NCI-H2227 (cell line): ENCODE measurements around the gene VWA1.
A peak's percentile ranks its signal among the peaks of the same experiment; 100 is the strongest.
"Not testable (repeated sequence)": the region's sequence is repeated elsewhere in the genome, so short reads cannot be mapped to it uniquely, and the experiment has no call there.

Source experiments
- DNase-seq: peaks from one replicate; lab custom pipeline; 2025; ENCODE audit not compliant: unreplicated experiment; lab: John Stamatoyannopoulos, UW

Gene VWA1

DNA sequence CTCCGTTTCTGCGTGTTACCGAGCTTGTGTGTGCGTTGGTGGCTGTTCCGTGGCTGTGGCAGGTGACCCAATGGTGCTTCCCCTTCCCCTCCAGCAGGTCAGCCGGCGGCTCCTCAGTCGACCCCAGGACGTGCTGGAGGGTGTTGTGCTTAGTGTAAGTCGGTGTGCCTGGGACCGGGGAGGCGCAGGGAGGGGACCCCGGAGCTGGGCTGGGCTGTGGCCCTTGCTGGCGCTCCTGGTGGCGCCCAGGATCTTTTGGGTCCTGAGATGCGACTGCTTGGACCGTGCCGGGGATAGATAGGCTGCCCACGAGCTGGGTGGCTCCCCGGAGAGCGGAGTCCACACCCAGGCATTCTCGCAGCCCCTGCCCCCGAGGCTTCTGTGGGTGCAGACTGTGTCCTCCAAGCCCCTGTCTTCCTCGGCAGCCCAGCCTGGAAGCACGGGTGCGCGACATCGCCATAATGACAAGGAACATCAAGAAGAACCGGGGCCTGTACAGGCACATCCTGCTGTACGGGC lies 19.9 kb downstream of the VWA1 start:
- DNase-seq = no peak

DNA sequence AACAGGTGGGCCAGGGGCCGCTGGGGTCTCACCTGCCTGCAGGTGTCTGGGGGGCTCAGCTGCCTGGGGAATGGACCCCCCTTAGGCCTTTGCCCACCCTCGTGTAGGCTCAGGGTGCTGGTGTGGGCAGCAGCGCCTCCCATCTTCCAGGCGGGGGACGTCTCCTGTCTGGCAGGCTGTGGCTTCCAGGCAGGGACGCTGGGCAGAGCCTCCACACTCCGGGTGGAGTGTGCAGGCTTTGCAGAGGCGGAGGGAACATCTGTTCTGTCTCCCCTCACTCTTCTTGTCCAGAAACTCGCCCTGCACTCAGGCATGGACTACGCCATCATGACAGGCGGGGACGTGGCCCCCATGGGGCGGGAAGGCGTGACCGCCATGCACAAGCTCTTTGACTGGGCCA lies 20.4 kb downstream of the VWA1 start:
- DNase-seq = not testable (repeated sequence)

DNA sequence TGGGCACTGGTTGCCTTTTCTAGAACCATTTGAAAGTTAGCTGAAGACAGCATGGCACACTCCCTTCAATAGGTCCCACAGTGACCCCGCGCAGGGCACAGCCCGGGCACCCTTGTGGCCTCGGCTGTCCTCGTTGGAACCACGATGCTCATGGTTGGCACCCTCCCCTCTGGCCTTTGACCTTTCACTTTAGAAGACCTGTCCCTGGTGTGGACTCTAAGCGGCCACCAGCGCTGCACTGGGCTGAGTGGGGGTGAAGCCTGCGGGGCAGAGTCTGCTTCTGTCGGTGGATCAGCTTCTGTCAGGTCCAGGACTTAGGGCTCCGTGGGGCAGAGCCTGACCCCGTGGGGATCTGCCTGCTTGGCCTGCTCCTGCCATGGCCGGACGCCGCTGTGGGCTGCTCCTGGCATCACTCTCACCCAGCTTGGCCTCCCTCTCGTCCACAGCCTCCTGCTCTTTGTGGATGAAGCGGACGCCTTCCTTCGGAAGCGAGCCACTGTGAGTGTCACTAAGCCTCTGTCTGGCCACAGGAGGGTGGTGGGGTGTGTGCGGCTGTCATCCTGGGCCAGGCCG lies 21.3 kb downstream of the VWA1 start:
- not testable (repeated sequence) for DNase-seq

DNA sequence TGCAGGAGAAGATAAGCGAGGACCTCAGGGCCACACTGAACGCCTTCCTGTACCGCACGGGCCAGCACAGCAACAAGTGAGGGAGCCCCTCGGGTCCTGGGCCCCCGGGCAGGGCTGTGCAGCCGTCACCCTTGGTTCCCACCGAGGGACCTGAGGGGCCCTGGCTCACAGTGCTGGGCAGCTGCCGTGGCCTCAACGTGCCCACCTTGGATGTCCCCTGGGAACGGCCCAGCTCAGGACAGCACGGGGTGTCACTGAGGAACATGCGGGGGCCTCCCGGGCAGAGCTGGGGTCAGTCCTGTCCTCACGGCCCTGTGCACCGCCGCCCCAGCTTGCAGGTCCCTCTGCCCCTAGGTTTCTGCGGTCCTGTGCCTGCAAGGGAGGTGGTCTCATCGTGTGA lies 23.7 kb downstream of the VWA1 start:
- not testable (repeated sequence) for DNase-seq

DNA sequence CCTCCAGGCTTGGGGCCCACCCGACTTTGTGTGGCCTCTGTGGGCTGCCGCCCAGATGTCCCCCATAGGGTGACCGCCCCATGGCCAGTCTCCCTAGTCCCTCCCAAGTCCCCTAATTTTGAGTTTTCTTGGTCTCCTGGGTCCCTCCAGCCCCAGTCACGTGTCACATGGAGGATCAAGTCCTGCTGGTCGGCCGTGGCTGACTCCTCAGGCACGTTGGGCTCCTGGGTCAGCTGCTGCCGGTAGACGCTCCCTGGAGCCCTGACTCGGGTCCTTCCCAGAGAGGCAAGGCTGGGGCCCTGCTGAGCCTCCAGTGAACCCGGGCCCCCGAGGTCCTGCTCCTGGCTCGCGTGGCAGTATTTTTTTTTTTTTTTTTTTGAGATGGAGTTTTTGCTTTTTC lies 24.2 kb downstream of the VWA1 start:
- DNase-seq = not testable (repeated sequence)

DNA sequence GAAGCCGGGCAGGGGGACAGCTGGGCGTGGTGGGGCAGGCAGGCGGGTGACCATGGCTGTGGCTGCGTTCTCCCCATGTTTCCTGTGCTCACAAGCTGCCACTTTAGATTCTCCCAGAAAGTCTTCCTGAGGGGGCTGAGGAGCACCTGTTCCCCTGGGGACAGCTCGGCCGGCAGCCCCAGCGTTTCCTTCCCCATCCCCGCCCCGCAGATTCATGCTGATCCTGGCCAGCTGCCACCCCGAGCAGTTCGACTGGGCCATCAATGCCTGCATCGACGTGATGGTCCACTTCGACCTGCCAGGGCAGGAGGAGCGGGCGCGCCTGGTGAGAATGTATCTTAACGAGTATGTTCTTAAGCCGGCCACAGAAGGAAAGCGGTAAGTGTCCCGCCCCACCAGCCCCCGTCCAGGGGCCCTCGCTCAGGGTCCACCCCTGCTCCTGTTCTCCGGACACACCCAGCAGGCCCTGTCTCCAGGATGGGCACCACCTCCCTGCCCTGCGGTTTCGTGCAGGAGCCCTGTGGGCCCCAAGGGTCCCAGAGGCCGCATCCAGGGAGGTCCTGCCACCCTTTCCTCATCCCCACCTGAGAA lies 25.1 kb downstream of the VWA1 start:
- no peak for DNase-seq

DNA sequence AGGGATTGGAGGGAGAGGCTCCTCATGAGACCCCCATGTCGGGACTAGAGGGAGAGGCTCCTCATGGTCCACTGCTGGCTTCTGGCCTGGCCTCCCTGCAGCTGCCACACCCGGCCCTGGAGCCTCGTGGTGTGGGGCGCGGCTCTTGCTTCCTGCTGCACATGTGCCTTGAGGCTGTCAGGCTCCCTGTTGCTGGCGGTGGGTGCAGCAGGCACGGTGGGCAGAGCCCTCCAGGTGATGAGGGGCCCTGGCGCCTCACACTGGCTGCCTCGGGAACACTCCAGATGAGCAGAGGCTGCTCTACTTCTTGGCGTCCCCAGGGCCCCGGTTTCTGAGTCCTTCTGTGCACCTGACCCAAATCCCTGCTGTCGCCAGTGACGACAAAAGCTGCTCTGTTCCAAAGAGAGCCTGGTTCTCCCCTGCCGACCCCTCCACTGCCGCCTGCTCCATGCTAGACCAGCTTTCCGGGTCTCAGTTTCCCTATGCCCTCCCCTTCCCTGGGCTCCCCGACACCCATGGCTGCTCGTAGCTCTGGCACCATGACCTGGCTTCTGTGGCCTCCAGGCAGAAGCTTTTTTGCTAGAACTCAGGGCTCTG lies 26.3 kb downstream of the VWA1 start:
- DNase-seq = no peak

DNA sequence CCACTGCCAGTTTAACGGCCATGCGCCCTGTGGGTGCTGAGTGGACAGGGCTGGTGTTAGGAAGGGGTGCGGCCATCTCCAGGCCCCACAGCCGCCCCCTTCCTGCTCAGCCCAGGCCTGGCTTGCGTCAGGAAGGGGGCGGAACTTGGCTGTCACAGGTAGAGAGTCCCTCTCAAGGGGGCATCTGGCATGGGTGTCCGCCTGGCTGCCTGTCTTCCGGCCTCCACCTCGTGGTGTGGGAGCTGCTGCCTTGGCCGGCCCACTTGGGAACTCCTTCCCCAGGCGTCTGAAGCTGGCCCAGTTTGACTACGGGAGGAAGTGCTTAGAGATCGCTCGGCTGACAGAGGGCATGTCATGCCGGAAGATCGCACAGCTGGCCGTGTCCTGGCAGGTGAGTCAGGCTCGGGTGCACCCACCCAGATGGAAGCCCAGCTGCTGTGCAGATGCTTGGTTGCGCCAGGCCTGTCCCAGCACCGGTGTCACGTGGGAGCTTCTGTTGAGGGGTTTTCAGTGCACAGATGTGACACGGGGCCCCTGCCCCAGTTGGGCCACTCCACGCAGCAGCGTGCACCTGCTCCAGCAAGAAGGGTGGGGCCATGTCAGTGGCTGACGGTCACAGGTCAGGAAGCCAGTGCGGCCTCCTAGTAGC lies 27.0 kb downstream of the VWA1 start:
- DNase-seq = no peak

DNA sequence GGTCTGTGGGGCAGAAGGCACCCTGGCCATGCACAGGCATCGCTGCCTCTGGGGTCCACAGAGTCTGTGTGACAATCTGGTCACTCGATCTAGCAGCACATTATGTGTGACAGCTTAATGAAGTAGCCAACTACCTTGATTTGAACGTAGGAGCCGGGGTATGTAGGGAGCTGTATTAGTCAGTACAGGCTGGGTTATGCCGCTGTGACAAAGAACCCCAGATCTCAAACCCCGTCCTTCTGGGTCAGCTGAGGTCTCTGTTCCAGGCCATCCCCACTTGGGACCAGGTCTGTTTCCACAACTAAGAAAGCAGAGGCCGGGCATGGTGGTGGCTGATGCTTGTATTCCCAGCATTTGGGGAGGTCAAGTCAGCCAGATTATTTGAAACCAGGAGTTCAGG lies 27.8 kb downstream of the VWA1 start:
- DNase-seq = no peak

DNA sequence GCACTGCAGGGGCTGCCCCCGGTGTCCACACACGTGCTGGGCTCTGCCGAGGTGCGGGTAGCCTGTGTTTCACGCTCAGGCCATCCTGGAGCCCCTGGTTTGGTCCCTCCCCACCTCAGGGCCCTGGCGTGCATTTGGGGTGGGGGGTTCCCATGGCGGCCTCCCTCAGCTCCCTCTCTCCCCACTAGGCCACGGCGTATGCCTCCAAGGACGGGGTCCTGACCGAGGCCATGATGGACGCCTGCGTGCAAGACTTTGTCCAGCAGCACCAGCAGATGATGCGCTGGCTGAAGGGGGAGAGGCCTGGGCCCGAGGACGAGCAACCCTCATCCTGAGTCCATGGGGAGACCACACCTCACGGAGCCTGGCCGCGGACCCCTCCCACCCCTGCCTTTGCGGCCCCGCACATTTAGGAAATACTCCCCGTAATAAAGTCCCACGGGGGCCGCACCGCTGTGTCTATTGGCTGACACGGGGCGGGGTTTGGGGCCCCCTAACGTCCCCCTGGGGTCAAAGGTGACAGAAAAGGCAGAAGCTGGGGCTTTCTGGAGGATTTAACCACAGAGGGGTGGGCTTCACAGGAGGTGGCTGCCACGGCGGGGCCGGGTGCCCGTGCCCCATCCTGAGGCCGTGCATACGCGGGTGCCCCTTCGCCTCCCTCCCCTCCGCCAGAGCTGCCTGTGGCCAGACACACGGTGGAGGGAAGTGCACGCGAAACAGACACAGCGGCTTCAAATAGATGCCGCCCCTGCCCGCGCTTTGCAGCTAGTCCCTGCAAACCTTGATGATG lies 32.9 kb downstream of the VWA1 start:
- DNase-seq = not testable (repeated sequence)

DNA sequence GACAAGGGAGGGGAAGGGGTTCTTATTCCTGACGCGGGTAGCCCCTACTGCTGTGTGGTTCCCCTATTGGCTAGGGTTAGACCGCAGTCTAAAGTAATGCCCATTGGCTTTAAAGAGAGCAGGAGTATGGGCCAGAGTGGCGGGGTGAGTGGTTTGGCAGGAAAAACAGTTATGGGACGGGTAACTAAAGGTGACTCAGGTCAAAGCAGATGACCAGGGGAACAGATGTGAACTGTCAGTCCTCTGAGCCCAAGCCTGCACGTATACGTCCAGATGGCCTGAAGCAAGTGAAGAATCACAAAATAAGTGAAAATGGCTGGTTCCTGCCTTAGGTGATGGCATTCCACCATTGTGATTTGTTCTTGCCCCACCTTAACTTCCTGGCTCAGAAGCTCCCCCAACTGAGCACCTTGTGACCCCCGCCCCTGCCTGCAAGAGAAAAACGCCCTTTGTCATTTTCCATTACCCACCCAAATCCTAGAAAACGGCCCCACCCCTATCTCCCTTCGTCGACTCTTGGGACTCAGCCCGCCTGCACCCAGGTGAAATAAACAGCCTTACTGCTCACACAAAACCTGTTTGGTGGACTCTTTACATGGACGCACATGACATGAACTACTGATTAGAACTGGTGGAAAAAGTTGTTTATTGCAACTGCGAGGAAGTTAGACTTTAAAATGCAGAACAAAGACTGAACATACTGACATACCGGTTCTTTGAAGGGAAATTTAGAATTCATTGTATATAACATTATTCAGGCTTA lies 35.3 kb downstream of the VWA1 start:
- DNase-seq = no peak

DNA sequence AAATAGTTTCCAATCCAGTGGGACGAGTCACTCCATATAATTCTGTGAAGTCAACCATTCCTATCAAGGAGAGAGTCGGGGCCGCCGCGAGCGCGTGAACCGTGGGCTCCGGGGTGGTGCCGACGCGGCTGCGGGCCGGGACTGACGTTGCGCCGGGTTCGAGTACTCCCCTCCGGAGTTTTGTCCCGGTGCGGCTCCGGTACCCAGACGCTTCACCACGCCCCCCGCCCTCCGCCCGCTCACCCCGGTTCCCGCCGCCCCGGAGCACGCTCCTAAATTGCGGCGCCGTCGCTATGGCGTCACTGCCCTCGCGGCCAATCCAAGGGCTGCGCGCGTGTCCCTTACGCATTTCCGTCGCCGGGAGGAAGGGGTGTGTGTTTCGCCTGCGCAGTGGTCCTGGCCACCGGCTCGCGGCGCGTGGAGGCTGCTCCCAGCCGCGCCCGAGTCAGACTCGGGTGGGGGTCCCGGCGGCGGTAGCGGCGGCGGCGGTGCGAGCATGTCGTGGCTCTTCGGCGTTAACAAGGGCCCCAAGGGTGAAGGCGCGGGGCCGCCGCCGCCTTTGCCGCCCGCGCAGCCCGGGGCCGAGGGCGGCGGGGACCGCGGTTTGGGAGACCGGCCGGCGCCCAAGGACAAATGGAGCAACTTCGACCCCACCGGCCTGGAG lies 36.0 kb downstream of the VWA1 start, which contains the start of gene ATAD3B:
ATAD3B (plus strand) TSS at position 377 of the 664 bp plus-strand sequence; CDS start at position 497, 120 bp downstream.
- peak; percentile 96 for DNase-seq

DNA sequence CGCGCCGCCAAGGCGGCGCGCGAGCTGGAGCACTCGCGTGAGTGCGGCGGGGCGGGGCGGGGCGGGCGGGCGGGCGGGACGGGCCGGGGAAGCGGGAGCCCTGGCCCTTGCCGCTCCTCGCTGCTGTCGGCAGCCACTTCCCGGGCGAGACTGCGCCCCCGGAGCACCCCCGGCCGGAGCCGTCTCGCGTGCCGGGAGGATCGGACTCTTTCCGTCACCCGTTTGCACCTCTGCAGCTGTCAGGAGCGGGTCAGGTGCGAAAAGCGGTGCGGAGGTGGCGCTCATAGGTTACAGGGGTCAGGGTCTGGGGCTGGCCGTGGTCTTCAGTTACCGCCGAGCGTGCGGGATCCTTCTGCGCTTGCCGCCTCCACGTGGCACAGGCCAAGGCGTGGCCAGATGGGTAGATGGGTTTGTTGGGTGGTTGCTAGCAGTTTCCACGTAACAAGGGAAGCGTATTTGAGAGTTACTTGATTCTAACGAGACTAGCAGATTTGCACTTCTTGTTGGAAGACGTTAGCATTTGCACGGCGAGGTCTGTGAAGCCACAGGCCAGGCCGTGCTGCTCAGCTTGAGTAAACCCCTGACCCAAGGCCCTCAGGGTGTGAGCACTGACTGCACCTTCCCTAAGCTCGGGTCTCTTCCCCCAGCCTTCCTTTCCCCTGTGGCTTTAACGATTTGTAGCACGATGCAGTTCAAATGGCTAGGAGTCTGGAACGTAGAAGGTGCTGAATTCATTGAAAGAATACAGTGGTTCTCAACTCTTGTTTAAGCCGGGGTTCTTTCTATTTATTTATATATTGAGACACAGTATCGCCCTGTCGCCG lies 36.8 kb downstream of the VWA1 start:
- not testable (repeated sequence) for DNase-seq

DNA sequence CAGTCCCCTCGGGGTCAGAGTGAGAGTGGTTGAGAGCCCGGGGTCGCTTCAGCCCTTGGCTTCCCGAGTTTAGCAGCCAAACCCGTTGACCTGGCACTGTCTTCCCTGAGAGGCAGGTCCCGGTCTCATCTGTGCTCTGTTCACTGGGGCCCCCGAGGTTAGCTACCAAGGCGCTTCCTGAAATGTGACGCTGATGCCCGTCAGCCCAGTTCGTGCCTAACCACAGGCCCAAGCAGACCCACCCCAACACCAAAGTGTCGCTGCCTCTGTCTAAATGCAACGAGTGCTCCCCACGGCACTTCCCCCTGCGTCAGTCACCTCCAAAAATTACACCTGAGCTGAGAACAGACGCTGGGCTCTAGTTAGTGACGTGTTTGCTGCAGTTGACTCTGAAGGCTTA lies 40.5 kb downstream of the VWA1 start:
- DNase-seq = not testable (repeated sequence)

DNA sequence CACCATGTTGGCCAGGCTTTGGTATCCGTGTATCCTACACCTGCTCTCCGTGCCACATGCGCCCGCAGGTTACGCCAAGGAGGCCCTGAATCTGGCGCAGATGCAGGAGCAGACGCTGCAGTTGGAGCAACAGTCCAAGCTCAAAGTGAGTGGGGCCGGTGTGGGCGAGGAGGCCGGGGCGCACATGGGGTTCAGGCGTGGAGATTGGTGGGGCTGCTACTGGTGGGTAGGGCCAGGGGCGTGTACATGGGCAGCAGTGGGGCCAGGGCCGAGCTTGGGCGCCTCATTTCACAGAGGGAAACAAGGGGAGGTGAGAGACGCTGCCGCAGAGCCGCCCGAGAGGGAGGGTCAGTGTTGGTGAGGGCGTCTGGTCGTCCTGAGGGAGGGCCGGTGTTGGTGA lies 41.7 kb downstream of the VWA1 start:
- no peak for DNase-seq

DNA sequence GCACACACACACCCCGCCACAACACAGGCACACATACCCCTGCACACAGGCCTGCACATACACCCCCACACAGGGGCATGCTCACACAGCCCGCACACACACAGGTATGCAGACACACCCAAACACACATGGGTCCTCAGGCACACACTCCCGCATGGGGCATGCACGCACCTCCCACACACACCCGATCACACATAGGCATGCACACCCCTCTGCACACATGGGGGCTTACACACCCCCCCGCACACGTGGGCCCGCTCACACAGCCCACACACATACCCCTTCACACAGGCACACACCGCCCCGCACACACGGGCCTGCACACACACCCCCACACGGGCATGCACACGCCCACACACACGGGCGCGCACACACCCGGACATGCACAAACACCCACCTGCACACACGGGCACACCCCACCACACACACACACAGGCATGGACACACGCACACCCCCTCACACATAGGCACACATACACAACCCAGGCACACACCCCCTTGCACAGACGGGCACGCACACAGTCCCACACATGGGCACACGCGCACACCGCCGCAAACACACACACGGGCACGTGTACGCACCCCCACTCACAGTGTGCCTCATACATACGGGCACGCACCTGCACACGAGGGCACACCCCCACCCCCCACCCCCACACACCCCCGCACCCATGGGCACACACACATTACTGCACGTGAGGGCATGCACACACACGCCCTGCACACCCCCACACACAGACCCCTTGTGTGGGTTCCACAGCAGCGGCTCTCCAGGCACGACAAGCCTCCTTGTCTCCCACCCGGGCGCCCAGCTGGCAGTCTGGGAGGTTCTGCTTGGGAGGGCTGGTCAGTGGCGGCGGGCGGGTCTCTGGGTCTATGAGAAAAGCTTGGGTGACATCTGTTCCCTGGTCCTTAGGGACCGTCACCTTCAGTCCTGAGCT lies 44.3 kb downstream of the VWA1 start:
- no peak for DNase-seq

DNA sequence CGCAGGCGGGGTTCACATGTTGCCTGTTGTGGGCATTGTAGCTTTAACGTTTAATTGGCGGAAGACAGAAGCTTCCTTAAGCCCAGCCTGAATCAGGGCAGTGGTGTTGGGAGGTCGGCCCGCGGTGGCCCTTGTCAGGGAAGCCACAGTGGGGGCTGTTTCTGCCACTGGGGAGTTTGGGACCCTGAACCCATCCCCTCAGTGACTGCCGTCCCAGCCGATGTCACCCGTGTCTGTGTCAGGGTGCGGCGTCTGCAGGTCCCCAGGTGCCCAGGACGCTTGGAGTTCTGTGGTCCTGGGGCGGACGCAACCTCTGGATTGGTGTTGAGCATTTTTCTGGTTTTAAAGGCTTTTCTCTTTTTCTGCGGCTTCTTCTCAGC lies 45.0 kb downstream of the VWA1 start:
- not testable (repeated sequence) for DNase-seq

DNA sequence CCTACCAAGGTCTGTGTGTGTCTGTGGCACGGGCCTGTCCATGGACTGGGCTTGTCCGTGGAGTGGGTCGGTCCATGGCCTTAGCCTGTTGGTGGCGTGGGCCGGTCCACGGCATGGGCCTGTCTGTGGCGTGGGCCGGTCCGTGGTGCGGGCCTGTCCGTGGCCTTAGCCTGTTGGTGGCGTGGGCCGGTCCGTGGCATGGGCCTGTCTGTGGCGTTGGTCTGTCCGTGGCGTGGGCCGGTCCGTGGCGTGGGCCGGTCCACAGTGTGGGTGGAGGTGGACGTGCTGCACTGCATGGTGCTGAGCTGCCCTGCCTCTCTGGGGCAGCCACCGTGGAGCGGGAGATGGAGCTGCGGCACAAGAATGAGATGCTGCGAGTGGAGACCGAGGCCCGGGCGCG lies 46.3 kb downstream of the VWA1 start:
- not testable (repeated sequence) for DNase-seq
